ENCODE results near the gene EML2. TPM values are rescaled to one million over a fixed set of nuclear protein-coding genes. Genes with fewer than 3 reads are reported as not detected.

Gene EML2
- total RNA-seq, 1 donor from 2014 or later, result 110 TPM

DNA sequence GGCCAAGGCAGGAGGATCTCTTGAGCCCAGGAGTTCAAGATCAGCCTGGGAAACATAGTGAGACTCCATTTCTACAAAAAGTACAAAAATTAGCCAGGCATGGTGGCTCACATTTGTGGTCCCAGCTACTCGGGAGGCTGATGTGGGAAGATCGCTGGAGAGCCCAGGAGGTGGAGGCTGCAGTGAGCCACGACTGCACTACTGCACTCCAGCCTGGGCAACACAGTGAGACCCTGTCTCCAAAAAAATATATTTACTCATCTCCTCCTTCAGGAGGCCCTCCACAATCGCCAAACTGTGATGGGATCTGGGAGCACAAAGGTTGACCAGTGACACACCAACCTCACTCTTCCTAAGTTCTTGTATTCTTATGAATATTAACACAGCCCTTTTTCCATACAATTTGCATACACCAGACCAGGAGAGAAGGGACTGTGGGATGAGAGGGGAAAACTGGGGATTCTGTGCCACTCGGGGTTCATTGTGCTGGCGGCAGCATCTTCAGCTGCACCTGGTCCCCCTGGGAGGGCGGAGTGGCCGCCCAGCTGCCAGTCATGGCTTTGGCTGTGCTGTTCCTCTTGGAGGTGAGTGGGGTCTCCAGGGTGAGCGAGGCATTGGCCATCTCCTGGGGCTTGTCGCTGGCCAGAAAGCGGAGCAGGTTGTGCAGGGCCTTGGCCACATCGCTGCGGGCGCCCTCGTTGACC, 48.7 kb downstream of the EML2 start:
- intact Hi-C loops (cut with micrococcal nuclease), result no loop called here

DNA sequence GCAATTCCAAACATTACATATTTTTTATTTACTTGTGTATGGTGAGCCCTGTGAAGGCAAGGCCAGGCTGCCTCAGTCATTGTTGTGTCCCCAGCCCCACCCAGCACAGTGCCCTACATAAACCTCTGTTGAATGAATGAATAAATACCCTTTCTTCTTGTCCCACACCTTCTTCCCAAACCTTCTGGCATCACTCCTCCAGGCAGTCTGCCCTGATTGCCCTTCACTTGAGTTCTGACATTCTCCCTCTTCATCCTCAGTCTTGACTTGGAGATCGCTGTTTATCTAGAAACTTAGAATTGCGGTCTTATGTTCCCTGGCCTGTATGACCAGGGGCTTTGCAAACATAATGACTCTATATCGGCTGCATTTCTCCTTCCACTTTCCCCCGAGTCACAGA, 49.4 kb downstream of the EML2 start:
- intact Hi-C loops (cut with micrococcal nuclease), result loop anchor here (10.0 kb wide), 2 partner anchors 155 to 205 kb away; partner anchors contain the start of gene DMWD

DNA sequence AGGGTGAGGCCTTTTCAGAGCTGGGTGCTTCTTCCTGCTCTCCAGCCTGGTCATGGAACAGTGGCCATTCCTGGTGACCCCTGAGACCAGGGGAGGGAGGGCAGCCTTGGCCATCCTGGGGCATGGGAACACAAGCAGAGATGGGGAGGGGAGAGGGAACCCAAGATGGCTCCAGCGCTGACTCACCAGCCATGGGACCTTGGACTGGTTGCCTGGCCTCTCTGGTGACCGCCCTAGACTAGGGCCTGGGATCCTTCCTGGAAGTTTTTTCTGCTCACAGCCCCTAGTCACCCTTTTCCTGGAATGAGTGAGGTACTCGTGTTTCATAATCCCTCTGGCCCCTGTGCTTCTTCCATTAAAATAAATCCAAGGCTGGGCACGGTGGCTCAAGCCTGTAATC, 51.3 kb downstream of the EML2 start:
- intact Hi-C loops (cut with micrococcal nuclease), result loop anchor here (10.0 kb wide), 2 partner anchors 153 to 207 kb away; partner anchors contain the start of gene DMWD

DNA sequence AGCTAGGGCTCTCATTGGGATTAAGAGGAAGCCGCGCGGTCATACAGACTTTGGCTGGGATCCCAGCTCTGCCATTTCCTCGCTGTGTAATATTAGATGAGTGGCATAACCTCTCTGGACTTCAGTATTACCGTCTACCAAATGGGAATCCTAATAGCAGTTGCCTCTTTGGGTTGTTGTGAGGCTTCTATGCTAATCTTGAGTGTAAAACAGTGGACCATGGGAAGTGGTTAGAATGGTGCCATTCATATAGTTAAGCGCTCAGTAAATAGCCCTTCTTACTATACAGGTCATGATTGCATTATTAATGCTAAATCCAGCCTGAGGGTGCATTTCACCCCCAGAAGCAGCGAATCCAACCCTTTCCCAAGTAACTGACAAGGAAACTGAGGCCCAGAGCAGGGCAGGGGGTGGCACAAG, 54.0 kb downstream of the EML2 start:
- intact Hi-C loops (cut with micrococcal nuclease), result loop anchor here (2.0 to 10.0 kb wide), 3 partner anchors 150 to 278 kb away; partner anchors contain the start of genes DMWD and SYMPK

DNA sequence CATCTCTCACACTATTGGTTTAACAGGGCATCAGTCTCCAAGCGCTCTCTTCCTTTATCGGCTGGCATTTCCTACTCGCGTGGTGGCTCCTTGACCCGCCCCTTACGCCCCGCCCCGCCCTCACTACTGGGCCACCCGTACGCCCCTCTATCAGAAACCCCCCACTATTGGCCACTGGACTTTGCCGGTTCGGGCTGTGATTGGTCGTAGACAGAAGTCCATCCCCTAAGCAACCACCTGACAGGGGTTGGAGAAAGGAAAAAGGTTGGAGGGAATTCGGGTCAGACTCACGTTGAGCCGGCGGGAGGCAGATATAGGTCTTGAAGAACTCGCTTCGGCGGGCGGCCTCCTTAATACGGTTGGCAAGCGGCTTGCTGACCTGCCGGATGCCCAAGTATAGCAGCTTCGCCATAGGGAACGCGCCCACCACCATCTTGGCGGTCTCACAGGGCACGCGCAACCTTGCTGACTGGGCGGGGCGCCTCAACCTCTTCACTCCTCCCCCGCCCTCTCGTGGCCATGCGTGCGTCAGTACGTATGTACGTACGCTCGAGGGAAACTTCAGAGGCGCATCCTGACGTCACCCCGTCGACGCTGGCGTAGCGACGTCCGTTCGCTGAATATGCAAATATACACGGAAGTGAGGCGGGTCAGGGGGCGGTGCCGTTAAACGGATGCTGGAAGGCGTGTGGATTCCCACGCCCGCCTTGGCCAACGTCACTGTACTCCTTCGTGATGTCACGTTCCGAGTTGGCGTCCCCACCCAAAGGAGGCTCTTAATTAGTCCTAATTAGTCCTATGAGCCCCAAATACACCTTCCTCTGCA, 54.7 kb downstream of the EML2 start, which contains the start of gene OPA3:
Gene OPA3, minus strand, starts transcription at position 471 of the 826 bp plus-strand sequence. Its CDS starts 38 bp downstream, at position 433.
- intact Hi-C loops (cut with micrococcal nuclease), result loop anchor here (1.0 to 10.0 kb wide), 10 partner anchors 58 to 278 kb away; partner anchors contain the start of genes DMWD, FBXO46, POLR1G and PPP1R13L

GRCh38 chr19:45581576-45581975, 57.6 kb downstream of the EML2 start:
- intact Hi-C loops (cut with micrococcal nuclease), result loop anchor here (5.0 to 10.0 kb wide), 3 partner anchors 147 to 213 kb away; partner anchors contain the start of genes DMWD, POLR1G and PPP1R13L

- intact Hi-C loops (cut with micrococcal nuclease), result no loop called here
These were observed 60.3 kb downstream of the EML2 start for GRCh38 chr19:45578861-45579260.

DNA sequence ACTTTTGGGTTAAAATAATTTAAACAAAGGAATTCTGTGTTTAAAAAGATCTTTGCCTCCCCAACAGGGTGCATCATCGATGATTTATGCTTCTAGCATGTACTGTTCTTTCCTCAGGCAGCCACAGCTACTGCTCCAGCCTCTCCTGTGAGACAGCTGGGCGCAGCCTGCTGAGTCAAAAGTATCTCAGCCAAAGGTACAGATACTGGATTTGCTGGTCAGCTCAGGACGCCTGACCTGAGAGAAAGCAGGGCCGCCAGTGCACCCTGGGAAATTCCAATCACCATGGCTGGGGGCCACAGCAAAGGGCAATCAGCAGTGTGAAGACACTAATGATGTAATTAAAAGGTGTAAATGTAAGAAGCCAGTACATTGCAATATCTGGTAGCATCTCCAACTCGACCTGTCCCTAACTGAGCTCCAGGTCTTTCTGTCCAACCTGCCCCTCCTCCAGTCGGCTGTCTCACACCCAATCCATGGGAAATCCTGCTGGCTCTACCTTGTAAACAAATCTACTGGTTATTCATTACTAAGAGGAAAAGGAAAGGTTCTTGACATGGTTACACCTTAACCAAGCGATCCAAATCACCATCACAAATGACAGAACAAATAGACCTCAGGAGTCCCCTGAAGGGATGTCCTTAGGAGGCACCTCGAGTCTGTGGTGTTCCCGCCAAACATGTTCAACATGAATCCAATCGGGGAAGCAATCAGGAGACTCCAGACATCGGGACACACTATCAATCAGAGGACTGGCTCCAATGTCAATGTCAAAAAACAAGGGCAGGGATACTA, 61.9 kb downstream of the EML2 start:
- intact Hi-C loops (cut with micrococcal nuclease), result no loop called here

DNA sequence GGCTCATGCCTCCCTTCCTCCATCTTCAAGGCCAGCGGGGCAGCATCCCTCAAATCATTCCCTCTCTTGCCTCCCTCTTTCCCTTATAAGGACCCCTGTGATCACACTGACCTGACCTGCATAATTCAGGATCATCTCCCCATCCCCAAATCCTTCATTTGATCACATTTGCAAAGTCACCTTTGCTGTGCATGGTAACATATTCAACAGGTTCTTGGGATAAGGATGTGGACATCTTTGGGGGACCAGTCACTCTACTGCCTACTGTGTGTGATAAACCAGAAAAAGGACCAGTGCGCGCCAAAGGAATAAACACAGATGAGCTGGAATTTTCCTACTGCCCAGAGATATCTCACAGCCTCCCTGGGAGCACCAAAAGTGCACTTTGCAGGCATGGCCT, 62.5 kb downstream of the EML2 start:
- intact Hi-C loops (cut with micrococcal nuclease), result no loop called here

DNA sequence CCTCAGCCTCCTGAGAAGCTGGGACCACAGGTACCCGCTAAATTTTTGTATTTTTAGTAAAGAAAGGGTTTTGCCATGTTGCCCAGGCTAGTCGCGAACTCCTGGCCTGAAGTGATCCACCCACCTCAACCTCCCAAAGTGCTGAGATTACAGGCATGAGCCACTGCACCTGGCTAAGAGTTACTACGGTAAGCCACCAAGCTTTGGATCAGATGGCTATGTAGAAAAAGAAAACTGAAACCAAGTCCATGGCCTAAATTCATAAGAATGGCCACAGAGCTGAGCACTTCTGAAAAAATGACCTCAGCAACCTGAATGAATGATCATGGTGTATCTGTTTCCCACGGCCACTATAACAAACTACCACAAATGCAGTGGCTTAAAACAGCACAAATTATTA, 64.0 kb downstream of the EML2 start:
- intact Hi-C loops (cut with micrococcal nuclease), result no loop called here

- intact Hi-C loops (cut with micrococcal nuclease), result no loop called here
These were observed 64.7 kb downstream of the EML2 start for GRCh38 chr19:45574526-45574925.

DNA sequence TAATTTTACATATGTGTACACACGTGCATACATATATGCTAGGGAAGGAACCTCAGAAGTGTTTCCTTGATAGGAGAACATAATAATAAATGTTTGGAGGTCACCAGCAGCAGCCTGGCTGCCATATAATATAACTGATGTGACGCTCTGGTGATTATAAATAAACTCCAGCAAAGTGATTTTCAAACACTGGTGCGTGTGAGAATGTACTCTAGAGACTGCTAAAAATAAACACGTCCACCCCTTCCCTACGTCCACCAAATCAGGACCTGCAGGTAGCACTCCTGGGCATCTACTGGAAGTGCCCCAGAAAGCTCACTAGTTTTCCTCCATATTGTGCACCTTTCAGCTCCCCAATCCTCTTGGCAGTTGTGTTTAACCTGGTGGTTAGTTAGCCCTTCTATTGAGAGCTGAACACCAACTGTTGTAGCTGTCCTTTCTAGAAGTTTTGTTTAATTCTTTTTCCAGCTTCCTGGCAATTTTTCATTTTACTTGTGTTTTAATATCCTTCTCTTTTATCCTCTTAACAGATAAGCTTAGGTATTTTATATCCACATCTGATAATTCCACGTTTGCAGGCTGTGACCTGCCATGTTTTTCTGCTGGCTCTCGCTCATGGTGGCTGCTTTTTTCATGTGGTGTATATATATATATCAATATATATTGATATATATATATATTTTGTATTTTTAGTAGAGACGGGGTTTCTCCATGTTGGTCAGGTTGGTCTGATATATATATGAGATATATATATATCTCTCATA, 67.6 kb downstream of the EML2 start:
- intact Hi-C loops (cut with micrococcal nuclease), result no loop called here

GRCh38 chr19:45569619-45570421, 69.4 kb downstream of the EML2 start:
- intact Hi-C loops (cut with micrococcal nuclease), result loop anchor here (1.0 kb wide), 1 partner anchor 47 kb away; no protein-coding TSS in a partner anchor

GRCh38 chr19:45568732-45569131, 70.5 kb downstream of the EML2 start:
- intact Hi-C loops (cut with micrococcal nuclease), result no loop called here

GRCh38 chr19:45567609-45568008, 71.6 kb downstream of the EML2 start:
- intact Hi-C loops (cut with micrococcal nuclease), result no loop called here

- intact Hi-C loops (cut with micrococcal nuclease), result no loop called here
These were observed 74.9 kb downstream of the EML2 start for GRCh38 chr19:45564131-45564780.

- intact Hi-C loops (cut with micrococcal nuclease), result no loop called here
These were observed 78.5 kb downstream of the EML2 start for GRCh38 chr19:45560686-45561085.

GRCh38 chr19:45560038-45560437, 79.2 kb downstream of the EML2 start:
- intact Hi-C loops (cut with micrococcal nuclease), result no loop called here

All from T-helper 2 cell treated with Interferon-gamma antibody and Interleukin-4, amounts not matched to agents 100 ng/mL and 5 ng/mL, for 36 hours (primary cell).